GM21786 (cell line): Measurements from ENCODE around the gene TMEM82.

Experiments
- ATAC-seq: cut with Tn5 transposase; IDR thresholded peaks from one replicate; pipeline ENCODE4 v1.9.1; 2021; ENCODE audit not compliant: unreplicated experiment

TMEM82 gene

GRCh38 chr1:15719381-15720120 is 22.7 kb upstream of the TMEM82 start:
- no peak for ATAC-seq

DNA sequence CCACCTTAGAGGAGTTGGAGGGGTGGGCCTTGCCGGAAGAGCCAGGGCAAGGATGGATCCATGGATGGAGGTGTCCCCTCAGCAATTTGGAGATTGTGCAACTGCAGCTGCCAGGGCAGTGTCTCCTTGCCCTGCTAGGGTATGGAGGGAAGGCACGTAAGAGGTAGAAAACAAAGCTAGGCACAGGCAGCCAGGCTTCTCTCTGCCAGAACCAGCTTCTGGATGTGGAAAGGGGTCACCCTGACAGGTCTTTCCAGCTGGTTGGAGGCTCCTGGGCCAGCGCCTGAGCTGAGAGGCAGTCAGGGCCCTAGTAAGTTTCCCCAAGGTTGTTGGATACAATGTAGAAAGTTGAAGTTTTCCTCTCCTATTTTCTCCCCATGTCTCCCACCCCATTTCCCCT is 21.4 kb upstream of the TMEM82 start:
- ATAC-seq, result no peak

DNA sequence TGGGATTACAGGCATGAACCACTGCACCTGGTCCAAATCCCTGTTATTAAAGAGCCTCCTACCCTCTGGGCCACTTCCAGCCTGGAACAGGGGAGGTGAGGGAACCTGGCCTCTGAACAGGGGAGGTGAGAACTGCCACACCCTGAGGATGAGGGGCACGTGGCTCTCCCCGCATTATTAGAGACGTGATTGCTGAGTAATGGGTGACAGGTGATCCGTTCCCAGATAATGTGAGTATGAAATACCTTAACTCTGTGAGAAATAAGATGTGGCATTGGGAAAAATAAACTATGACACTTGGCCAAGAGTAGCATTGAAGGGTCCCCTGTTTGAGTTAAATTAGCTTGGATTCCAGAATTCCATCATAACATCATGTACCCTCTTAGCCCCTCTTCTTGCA is 19.9 kb upstream of the TMEM82 start:
- ATAC-seq, result no peak

- ATAC-seq, result no peak
Observed at GRCh38 chr1:15722836-15723532, 19.3 kb upstream of the TMEM82 start.

- no peak for ATAC-seq
Observed at GRCh38 chr1:15723631-15724246, 18.6 kb upstream of the TMEM82 start.

- no peak for ATAC-seq
Observed at GRCh38 chr1:15724949-15725880, 17.1 kb upstream of the TMEM82 start.

- no peak for ATAC-seq
Observed at GRCh38 chr1:15726508-15726907, 15.8 kb upstream of the TMEM82 start.

DNA sequence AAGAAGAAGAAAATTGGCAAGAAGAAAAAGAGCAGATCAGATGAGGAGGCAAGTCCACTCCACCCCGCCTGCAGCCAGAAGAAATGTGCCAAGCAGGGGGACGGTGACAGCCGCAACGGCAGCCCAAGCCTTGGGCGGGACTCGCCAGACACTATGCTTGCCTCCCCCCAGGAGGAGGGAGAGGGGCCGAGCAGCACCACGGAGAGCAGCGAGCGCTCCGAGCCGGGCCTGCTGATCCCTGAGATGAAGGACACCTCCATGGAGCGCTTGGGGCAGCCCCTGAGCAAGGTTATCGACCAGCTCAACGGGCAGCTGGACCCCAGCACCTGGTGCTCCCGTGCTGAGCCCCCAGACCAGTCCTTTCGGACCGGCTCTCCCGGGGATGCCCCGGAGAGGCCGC is 15.3 kb upstream of the TMEM82 start:
- ATAC-seq, result no peak

- ATAC-seq, result no peak
Observed at GRCh38 chr1:15727424-15727823, 14.9 kb upstream of the TMEM82 start.

- no peak for ATAC-seq
Observed at GRCh38 chr1:15727866-15728534, 14.3 kb upstream of the TMEM82 start.

GRCh38 chr1:15728937-15729657 is 13.2 kb upstream of the TMEM82 start:
- ATAC-seq, result no peak

- no peak for ATAC-seq
Observed at GRCh38 chr1:15730423-15730822, 11.9 kb upstream of the TMEM82 start.

- no peak for ATAC-seq
Observed at GRCh38 chr1:15730936-15731335, 11.4 kb upstream of the TMEM82 start.

DNA sequence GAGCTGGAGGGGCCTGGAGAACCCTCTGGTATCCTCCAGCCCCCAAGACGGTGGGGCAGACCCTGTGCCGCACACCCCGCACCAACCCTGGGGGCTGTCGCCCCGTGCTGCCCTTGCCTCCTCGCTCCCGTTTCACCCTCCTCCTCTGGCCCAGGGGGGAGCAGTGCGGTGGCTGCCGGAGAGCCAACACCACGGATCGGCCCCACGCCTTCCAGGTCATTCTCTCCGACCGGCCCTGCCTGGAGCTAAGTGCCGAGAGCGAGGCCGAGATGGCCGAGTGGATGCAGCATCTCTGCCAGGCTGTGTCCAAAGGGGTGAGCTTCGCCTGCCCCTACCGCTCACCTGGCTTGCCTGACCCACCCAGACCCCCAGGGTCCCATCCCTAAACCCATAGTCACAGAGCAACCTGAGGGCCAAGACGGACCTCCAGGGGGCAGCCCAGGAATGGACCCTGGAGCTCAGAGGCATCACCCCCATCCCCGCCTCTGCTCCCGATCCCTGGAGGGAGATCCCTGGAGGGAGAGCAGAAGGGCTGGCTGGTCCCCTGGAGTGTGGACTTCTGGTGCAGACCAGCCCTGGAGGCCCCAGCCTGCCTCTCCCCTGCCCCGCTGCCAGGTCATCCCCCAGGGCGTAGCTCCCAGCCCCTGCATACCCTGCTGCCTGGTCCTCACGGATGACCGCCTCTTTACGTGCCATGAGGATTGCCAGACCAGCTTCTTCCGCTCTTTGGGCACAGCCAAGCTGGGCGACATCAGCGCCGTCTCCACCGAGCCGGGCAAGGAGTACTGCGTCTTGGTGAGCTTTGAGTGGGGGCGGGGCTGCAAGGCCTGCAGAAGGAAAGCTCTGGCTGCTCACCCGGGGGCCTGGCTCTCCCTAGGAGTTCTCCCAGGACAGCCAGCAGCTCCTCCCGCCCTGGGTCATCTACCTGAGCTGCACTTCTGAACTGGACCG is 10.3 kb upstream of the TMEM82 start:
- ATAC-seq, result no peak

DNA sequence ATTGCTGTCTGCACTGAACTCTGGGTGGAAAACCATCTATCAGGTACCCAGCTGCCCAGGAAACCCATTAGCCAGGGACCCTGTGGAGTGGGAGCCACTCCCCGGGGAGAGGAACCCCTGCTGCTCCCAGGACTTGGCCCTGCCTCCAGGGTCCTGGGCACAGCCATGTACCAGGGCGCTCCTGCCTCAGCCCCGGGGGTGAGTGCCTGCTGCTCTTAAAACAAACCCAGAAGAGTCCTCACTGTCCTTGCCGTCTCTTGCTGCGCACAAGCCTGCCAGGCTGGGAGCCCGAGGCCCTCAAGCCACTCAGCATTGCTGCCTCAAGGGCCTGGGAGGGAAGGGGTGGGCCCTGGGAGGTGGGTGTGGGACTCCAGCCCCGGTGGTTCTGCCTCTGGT is 9.6 kb upstream of the TMEM82 start:
- ATAC-seq, result no peak

- ATAC-seq, result no peak
Observed at GRCh38 chr1:15733218-15733725, 9.0 kb upstream of the TMEM82 start.

- ATAC-seq, result no peak
Observed at GRCh38 chr1:15733726-15734226, 8.5 kb upstream of the TMEM82 start.

DNA sequence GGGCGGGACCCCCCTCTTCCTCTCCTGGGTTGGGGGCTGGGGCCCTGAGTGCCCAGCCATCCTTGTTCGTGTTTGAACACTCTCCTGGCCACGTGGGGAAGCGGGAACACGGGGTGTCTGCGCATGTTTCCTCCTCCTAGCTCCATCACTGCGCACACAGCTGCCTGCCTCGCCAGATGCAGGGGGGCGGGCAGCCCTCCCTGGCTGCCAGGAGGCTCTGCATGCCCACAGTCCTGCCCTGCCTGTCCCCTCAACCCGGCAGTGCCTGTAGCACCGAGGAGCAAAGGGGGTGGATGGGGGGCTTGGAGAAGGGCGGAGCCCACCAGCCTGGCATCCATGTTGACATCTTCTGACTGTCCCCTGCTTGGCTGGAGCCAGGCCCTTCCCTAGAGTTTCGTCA is 8.0 kb upstream of the TMEM82 start:
- ATAC-seq, result no peak
